K562 (cell line): ENCODE results near the gene AVPR1B. TPM values are rescaled to one million over a fixed set of nuclear protein-coding genes. Genes with fewer than 3 reads are reported as not detected.

Experiments
- FOSL1 ChIP-seq: fragments of 200-800 bp; sonication (Bioruptor generic); conservative IDR thresholded peaks from 2 replicates; pipeline ENCODE4 v1.6.1; 2016; ENCODE audit warnings: missing genetic modification characterization, missing compliant biosample characterization
- polyA plus RNA-seq, 8 experiments: library from polyadenylated mRNA; depleted of rRNA in 4 of 8; stranded (reverse) in 5 of 8; unstranded in 3 of 8; fragments of >200 nt; fragmentation: Nextera tagmentation in 2 of 8; fragmentation: Illumina TruSeq in 1 of 8; extraction: Ambion mirVana in 2 of 8; extraction: Trizol in 1 of 8; gene quantifications; 2 replicates each; pipeline versions ENCODE4 v1.2.1 to v1.2.3, GENCODE V29; 2011 to 2014; ENCODE audit warnings: inconsistent platforms in 1 of 8, missing spikeins in 1 of 8
- total RNA-seq, 7 experiments: library from RNA; depleted of rRNA in 6 of 7; stranded (reverse); fragments of >200 nt in 6 of 7; fragmentation: Illumina TruSeq in 2 of 7; extraction: Trizol in 2 of 7; gene quantifications; 2 replicates each; pipeline versions ENCODE4 v1.2.1 to v1.2.3, GENCODE V29; 2011 to 2021; ENCODE audit warnings: low replicate concordance in 1 of 7
- TF ChIP-seq, protein P1 (sequence below): fragments of 150-350 bp; IDR thresholded peaks from 2 replicates; pipeline ENCODE4 v1.6.1; 2014; ENCODE audit warnings: low read depth, mild to moderate bottlenecking, low read length, borderline replicate concordance
- TF ChIP-seq, protein P2 (sequence below): fragments of 450-650 bp; IDR thresholded peaks from 2 replicates; pipeline ENCODE4 v1.6.1; 2017; ENCODE audit warnings: antibody characterized with exemption, mild to moderate bottlenecking
- TF ChIP-seq, protein P3 (sequence below): fragments of 450-650 bp; formaldehyde crosslinking; IDR thresholded peaks from 2 replicates; pipeline ENCODE4 v1.4.0; 2022; ENCODE audit warnings: missing genetic modification characterization
- TF ChIP-seq, protein P4 (sequence below): sonication (generic); formaldehyde crosslinking; IDR thresholded peaks from 2 replicates; pipeline ENCODE4 v1.9.0; 2022; ENCODE audit warnings: mild to moderate bottlenecking, missing genetic modification reagents

AVPR1B gene
- total and polyA plus RNA-seq, 9 of the 15 experiments (the other 6 are each of a cell fraction or from before 2014, with no cell fraction given) = not detected

DNA sequence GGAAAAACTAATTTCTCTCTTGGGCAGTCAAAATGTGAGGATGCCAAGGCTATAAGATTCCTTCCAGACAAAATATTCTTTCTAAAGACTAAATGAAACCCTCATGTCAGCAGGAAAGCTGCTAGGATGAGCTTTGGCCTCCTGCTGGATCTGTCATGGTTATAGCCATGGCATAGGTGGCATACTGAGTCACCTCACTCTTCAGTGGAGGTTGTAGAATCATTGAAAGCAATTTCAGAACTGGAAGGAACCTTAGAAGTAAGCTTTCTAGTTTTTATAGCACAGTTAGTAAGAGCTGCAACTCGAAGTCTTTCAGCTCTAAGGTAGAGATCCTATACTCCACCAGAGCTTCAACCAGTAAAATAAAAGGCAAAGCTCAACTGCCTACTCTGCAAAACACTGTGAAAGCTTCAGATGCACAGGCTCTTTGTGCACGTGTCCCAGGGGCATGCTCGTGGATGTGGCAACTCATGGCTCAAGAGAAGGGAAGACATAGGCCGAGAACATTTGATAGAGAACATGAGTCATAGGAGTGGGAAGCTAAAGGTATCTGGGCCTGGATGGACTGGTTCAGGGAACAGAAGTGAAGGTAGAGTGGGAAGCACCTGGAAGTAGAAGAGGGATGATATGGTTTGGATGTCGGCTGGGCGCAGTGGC is 5.8 kb downstream of the AVPR1B start (continued):
- TF ChIP-seq, protein P1, sequence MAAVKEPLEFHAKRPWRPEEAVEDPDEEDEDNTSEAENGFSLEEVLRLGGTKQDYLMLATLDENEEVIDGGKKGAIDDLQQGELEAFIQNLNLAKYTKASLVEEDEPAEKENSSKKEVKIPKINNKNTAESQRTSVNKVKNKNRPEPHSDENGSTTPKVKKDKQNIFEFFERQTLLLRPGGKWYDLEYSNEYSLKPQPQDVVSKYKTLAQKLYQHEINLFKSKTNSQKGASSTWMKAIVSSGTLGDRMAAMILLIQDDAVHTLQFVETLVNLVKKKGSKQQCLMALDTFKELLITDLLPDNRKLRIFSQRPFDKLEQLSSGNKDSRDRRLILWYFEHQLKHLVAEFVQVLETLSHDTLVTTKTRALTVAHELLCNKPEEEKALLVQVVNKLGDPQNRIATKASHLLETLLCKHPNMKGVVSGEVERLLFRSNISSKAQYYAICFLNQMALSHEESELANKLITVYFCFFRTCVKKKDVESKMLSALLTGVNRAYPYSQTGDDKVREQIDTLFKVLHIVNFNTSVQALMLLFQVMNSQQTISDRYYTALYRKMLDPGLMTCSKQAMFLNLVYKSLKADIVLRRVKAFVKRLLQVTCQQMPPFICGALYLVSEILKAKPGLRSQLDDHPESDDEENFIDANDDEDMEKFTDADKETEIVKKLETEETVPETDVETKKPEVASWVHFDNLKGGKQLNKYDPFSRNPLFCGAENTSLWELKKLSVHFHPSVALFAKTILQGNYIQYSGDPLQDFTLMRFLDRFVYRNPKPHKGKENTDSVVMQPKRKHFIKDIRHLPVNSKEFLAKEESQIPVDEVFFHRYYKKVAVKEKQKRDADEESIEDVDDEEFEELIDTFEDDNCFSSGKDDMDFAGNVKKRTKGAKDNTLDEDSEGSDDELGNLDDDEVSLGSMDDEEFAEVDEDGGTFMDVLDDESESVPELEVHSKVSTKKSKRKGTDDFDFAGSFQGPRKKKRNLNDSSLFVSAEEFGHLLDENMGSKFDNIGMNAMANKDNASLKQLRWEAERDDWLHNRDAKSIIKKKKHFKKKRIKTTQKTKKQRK = no peak
- TF ChIP-seq, protein P2, sequence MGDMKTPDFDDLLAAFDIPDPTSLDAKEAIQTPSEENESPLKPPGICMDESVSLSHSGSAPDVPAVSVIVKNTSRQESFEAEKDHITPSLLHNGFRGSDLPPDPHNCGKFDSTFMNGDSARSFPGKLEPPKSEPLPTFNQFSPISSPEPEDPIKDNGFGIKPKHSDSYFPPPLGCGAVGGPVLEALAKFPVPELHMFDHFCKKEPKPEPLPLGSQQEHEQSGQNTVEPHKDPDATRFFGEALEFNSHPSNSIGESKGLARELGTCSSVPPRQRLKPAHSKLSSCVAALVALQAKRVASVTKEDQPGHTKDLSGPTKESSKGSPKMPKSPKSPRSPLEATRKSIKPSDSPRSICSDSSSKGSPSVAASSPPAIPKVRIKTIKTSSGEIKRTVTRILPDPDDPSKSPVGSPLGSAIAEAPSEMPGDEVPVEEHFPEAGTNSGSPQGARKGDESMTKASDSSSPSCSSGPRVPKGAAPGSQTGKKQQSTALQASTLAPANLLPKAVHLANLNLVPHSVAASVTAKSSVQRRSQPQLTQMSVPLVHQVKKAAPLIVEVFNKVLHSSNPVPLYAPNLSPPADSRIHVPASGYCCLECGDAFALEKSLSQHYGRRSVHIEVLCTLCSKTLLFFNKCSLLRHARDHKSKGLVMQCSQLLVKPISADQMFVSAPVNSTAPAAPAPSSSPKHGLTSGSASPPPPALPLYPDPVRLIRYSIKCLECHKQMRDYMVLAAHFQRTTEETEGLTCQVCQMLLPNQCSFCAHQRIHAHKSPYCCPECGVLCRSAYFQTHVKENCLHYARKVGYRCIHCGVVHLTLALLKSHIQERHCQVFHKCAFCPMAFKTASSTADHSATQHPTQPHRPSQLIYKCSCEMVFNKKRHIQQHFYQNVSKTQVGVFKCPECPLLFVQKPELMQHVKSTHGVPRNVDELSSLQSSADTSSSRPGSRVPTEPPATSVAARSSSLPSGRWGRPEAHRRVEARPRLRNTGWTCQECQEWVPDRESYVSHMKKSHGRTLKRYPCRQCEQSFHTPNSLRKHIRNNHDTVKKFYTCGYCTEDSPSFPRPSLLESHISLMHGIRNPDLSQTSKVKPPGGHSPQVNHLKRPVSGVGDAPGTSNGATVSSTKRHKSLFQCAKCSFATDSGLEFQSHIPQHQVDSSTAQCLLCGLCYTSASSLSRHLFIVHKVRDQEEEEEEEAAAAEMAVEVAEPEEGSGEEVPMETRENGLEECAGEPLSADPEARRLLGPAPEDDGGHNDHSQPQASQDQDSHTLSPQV = no peak
- TF ChIP-seq FOSL1 (tag) = no peak
- TF ChIP-seq, protein P3, sequence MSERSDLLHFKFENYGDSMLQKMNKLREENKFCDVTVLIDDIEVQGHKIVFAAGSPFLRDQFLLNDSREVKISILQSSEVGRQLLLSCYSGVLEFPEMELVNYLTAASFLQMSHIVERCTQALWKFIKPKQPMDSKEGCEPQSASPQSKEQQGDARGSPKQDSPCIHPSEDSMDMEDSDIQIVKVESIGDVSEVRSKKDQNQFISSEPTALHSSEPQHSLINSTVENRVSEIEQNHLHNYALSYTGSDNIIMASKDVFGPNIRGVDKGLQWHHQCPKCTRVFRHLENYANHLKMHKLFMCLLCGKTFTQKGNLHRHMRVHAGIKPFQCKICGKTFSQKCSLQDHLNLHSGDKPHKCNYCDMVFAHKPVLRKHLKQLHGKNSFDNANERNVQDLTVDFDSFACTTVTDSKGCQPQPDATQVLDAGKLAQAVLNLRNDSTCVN (CRISPR knock-in tag) = no peak
- TF ChIP-seq, protein P4, sequence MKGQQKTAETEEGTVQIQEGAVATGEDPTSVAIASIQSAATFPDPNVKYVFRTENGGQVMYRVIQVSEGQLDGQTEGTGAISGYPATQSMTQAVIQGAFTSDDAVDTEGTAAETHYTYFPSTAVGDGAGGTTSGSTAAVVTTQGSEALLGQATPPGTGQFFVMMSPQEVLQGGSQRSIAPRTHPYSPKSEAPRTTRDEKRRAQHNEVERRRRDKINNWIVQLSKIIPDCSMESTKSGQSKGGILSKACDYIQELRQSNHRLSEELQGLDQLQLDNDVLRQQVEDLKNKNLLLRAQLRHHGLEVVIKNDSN (CRISPR knock-in tag) = no peak
